ENCODE results near the gene F5.

DNA sequence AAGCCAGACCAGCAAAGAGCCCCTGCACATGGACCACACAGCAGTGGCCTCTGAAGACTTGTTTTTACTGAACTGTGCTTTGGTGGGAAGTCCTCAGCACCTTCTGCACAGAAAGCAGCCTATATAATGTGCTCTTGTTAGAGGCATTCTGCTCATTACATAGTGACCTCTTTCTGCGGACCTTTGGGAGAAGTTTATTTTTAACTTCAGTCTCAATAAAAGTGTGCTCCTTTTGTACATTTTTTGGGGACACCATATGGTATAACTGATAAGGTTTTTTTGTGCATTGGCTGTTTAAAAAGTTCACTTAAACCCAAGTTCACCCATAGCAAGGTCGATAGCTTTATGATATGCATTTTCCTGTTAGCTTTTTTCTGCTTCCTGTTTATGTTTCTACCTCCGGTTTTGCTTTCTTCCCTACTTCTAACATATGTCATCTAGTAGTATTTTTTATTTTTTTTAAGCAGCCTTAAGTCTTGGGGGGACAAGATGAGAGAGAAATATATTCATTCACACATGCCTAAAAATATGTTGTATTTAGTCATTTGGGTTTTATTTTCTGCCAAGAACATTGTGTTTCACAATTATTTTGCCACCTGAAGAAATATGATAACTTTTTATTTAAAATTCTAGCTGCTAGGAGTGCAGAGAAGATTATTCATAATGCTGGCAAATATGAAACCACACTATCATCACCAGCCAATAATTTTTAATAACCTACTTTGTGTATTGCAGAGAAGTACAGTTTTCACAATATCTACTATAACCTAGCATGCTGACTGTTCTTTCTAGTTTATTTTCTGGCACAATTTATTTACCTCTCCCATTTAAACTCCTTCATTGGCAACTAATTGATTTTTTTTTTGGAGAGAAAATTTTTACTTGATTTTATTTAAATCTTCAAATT, 77.6 kb downstream of the F5 start:
- TF ChIP-seq EZH2 (IDR thresholded peaks at IDR 0.05; ENCODE audit: borderline replicate concordance, low read depth, low read length, severe bottlenecking): no peak
- TF ChIP-seq CTCF (IDR thresholded peaks at IDR 0.05; ENCODE audit: borderline replicate concordance, extremely low read depth, low read length, poor library complexity, severe bottlenecking): no peak
